HepG2 (cell line): ENCODE results near the gene CARMIL3. TPM values are rescaled to one million over a fixed set of nuclear protein-coding genes. Genes with fewer than 3 reads are reported as not detected.
A peak's percentile ranks its signal among the peaks of the same experiment; 100 is the strongest.

Experiments
- BORCS8-MEF2B ChIP-seq: sonication (generic); formaldehyde crosslinking; IDR thresholded peaks from 2 replicates; pipeline ENCODE4 v1.8.0; 2022; ENCODE audit warnings: mild to moderate bottlenecking, missing genetic modification reagents
- CENPBD1 ChIP-seq: sonication (generic); formaldehyde crosslinking; IDR thresholded peaks from 2 replicates; pipeline ENCODE4 v1.8.0; 2022; ENCODE audit warnings: missing genetic modification reagents, low read depth, mild to moderate bottlenecking, borderline replicate concordance
- FOXA3 ChIP-seq: IDR thresholded peaks from 2 replicates; pipeline ENCODE4 v1.6.1; 2016; ENCODE audit warnings: missing genetic modification reagents, missing compliant biosample characterization
- HMGXB4 ChIP-seq, 2 experiments: sonication (generic) in 1 of 2; formaldehyde crosslinking in 1 of 2; IDR thresholded peaks; 2 replicates each; pipeline versions ENCODE4 v1.4.0 to v1.6.1; 2018 to 2020; ENCODE audit warnings: missing genetic modification reagents in 2 of 2, borderline replicate concordance in 1 of 2, low read depth in 1 of 2, mild to moderate bottlenecking in 1 of 2, missing biosample characterization in 1 of 2
- KLF15 ChIP-seq: sonication (generic); formaldehyde crosslinking; IDR thresholded peaks from 2 replicates; pipeline ENCODE4 v1.8.1; 2023; ENCODE audit warnings: borderline replicate concordance, mild to moderate bottlenecking, inconsistent platforms, missing genetic modification reagents, mixed read lengths
- MED1 ChIP-seq: sonication (generic); formaldehyde crosslinking; IDR thresholded peaks from 2 replicates; pipeline ENCODE4 v1.4.0; 2020; ENCODE audit warnings: missing genetic modification reagents
- PREB ChIP-seq: sonication (generic); formaldehyde crosslinking; IDR thresholded peaks from 2 replicates; pipeline ENCODE4 v1.4.0; 2020; ENCODE audit warnings: missing genetic modification reagents
- SNAPC2 ChIP-seq: sonication (generic); formaldehyde crosslinking; IDR thresholded peaks from 2 replicates; pipeline ENCODE4 v1.8.1; 2022; ENCODE audit warnings: mild to moderate bottlenecking, missing genetic modification reagents
- SOX5 ChIP-seq: IDR thresholded peaks from 2 replicates; pipeline ENCODE4 v1.6.1; 2016; ENCODE audit warnings: borderline replicate concordance
- TP53 ChIP-seq: sonication (generic); formaldehyde crosslinking; conservative IDR thresholded peaks from 2 replicates; pipeline ENCODE4 v1.4.0; 2020; ENCODE audit warnings: missing genetic modification reagents
- UBTF ChIP-seq: sonication (generic); formaldehyde crosslinking; IDR thresholded peaks from 2 replicates; pipeline ENCODE4 v1.4.0; 2020; ENCODE audit warnings: mild to moderate bottlenecking, missing genetic modification reagents
- ZNF510 ChIP-seq: sonication (generic); formaldehyde crosslinking; IDR thresholded peaks from 2 replicates; pipeline ENCODE4 v1.4.0; 2020; ENCODE audit warnings: low read depth, mild to moderate bottlenecking, missing genetic modification reagents
- ZNF605 ChIP-seq: sonication (generic); formaldehyde crosslinking; IDR thresholded peaks from 2 replicates; pipeline ENCODE4 v1.8.0; 2022; ENCODE audit warnings: mild to moderate bottlenecking, missing genetic modification reagents
- ZNF713 ChIP-seq: sonication (generic); formaldehyde crosslinking; IDR thresholded peaks from 2 replicates; pipeline ENCODE4 v1.4.0; 2020; ENCODE audit warnings: mild to moderate bottlenecking, missing genetic modification reagents
- ZNF784 ChIP-seq: sonication (generic); formaldehyde crosslinking; IDR thresholded peaks from 2 replicates; pipeline ENCODE4 v1.5.1; 2020; ENCODE audit warnings: missing genetic modification reagents, mild to moderate bottlenecking, borderline replicate concordance
- ZNF792 ChIP-seq: IDR thresholded peaks from 2 replicates; pipeline ENCODE4 v1.6.1; 2016
- polyA plus RNA-seq, 8 experiments: library from polyadenylated mRNA; depleted of rRNA in 3 of 8; stranded (reverse) in 7 of 8; unstranded in 1 of 8; fragments of >200 nt; fragmentation: Illumina TruSeq in 4 of 8; extraction: Trizol in 4 of 8; gene quantifications; 2 replicates each; pipeline versions ENCODE4 v1.2.1 to v1.2.3, GENCODE V29; 2011 to 2016; ENCODE audit warnings: low read depth in 4 of 8, missing spikeins in 1 of 8, mixed read lengths in 1 of 8; ENCODE audit not compliant: insufficient read depth in 1 of 8
- total RNA-seq, 5 experiments: library from RNA; depleted of rRNA; stranded (reverse); fragments of >200 nt; fragmentation: Illumina TruSeq; extraction: Trizol; gene quantifications; 2 replicates each; pipeline ENCODE4 v1.2.3, GENCODE V29; 2016; ENCODE audit warnings: low read depth in 1 of 5

The CARMIL3 gene
- total and polyA plus RNA-seq, 2 of the 13 experiments (the other 11 are each of a cell fraction or from before 2014, with no cell fraction given), result 0.27 to 0.55 TPM

GRCh38 chr14:24051789-24052655, at the start of gene CARMIL3 (continued):
- TF ChIP-seq UBTF (CRISPR knock-in tag) (peak; percentile 76), SOX5 (CRISPR knock-in tag) (peak; percentile 25; the same call in 1 of the 2 replicates), FOXA3 (CRISPR knock-in tag) (0 out of 2 replicates have a peak, but pooled peaks have one; percentile 24), PREB (CRISPR knock-in tag) (0 out of 2 replicates have a peak, but pooled peaks have one; percentile 60), ZNF510 (CRISPR knock-in tag) (no peak; the same call in 1 of the 2 replicates), ZNF784 (CRISPR knock-in tag) (peak; percentile 33; the same call in 1 of the 2 replicates), MED1 (peak; percentile 31; the same call in 1 of the 2 replicates), ZNF792 (peak; percentile 79; the same call in 1 of the 2 replicates), ZNF713 (CRISPR knock-in tag) (peak; percentile 52), ZNF605 (CRISPR knock-in tag) (no peak; the same call in 1 of the 2 replicates), HMGXB4 (CRISPR knock-in tag; IDR thresholded peaks at IDR 0.05; ENCODE audit: borderline replicate concordance in 1 of 2, low read depth in 1 of 2) (peak in 1 of 2 experiments; percentile 85; a peak in 2 of 4 replicates), CENPBD1 (CRISPR knock-in tag) (peak; percentile 28; the same call in 1 of the 2 replicates), BORCS8-MEF2B (CRISPR knock-in tag) (peak; percentile 92), KLF15 (CRISPR knock-in tag) (peak; percentile 95), SNAPC2 (no peak), TP53 (CRISPR knock-in tag) (no peak)
